Measurements from ENCODE around the gene CGB3. TPM values are rescaled to one million over a fixed set of nuclear protein-coding genes. Genes with fewer than 3 reads are reported as not detected.

CGB3 gene
- total RNA-seq, 2 experiments from 2014 or later = not detected

DNA sequence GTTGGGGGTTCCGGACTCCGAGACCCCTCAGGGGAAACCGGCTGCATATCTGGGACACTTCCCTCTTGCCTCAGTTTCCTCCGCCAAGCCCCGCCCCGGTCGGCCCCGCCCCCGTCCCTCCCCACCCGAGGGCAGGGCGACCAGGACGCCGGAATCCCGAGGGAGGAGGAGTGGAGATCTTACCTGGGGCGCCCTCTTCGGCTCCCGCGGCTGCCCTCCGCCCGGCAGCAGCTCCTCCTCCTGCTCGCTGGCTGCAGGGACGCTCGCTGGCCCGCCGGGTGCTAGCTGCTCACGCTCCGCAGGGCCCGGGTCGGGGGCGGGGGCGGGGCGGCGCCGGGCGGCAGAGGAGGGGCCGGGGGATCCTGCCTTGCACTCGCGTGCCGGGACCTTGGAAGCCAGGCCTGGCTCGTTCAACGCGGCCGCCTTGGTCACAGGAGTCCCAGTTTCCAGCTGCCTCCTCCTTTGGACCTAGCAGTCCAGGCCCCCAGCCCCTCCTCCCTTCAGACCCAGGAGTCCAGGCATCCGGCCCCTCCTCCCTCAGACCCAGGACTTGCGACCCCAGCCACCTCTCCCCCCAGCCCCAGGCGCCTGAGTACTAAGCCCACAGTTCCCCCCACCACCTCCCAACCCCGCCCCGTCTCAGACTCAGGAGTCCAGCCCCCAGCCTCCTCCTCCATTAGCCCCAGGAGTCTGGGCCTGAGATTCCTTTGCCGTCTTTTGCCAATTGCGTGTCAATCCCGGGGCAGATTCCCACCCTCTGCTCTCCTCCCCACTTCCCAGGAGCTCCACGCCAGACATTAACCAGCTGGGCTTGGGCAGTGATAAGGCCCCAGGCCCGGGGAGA is 40.9 kb upstream of the CGB3 start, which contains the start of gene NTF4:
Gene NTF4 (minus strand): TSS at position 51 of the 844 bp plus-strand sequence. CDS start 2,821 bp downstream, outside the sequence.
- Histone ChIP-seq H3K36me3 (ENCODE audit: insufficient read depth, low read length) (no peaks in the 10 kb centered on the region), H3K9me2 (ENCODE audit: insufficient read depth, low read length) (no peaks in the 10 kb centered on the region), H2AFZ (ENCODE audit: low read length) (no peak within 1 kb of the TSS), H3K27ac (ENCODE audit: low read depth, low read length, poor library complexity, severe bottlenecking) (no peak within 1 kb of the TSS), H3K9me3 (ENCODE audit: low read length) (no peaks in the 10 kb centered on the region), H3K4me2 (ENCODE audit: low read length) (no peak within 1 kb of the TSS), H3K4me1 (ENCODE audit: insufficient read depth, low read length, poor library complexity, severe bottlenecking) (no peaks in the 10 kb centered on the region), H3K4me3 (ENCODE audit: low read depth, low read length, poor library complexity, severe bottlenecking) (no peak within 1 kb of the TSS), H3K79me2 (ENCODE audit: insufficient read depth, low read depth, low read length) (no peaks in the 10 kb centered on the region), H4K20me1 (ENCODE audit: insufficient read depth, low read length) (no peaks in the 10 kb centered on the region; the same call in 1 of the 2 replicates)
- no peak for TF ChIP-seq EZH2phosphoT487 (IDR thresholded peaks at IDR 0.05; ENCODE audit: borderline replicate concordance, low read depth, low read length)
- TF ChIP-seq, protein P1, sequence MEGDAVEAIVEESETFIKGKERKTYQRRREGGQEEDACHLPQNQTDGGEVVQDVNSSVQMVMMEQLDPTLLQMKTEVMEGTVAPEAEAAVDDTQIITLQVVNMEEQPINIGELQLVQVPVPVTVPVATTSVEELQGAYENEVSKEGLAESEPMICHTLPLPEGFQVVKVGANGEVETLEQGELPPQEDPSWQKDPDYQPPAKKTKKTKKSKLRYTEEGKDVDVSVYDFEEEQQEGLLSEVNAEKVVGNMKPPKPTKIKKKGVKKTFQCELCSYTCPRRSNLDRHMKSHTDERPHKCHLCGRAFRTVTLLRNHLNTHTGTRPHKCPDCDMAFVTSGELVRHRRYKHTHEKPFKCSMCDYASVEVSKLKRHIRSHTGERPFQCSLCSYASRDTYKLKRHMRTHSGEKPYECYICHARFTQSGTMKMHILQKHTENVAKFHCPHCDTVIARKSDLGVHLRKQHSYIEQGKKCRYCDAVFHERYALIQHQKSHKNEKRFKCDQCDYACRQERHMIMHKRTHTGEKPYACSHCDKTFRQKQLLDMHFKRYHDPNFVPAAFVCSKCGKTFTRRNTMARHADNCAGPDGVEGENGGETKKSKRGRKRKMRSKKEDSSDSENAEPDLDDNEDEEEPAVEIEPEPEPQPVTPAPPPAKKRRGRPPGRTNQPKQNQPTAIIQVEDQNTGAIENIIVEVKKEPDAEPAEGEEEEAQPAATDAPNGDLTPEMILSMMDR (conservative IDR thresholded peaks at IDR 0.05; ENCODE audit: low read length) = no peak
- ChIA-PET POLR2A (no interaction called here), CTCF (ENCODE audit: unreplicated experiment) (no interaction called here)
- no peak for DNase-seq (ENCODE audit: low spot score)
- intact Hi-C loops (cut with micrococcal nuclease; ENCODE audit: unreplicated experiment) = no loop called here
- no TSS peak for BruUV-seq (replicated peaks)

DNA sequence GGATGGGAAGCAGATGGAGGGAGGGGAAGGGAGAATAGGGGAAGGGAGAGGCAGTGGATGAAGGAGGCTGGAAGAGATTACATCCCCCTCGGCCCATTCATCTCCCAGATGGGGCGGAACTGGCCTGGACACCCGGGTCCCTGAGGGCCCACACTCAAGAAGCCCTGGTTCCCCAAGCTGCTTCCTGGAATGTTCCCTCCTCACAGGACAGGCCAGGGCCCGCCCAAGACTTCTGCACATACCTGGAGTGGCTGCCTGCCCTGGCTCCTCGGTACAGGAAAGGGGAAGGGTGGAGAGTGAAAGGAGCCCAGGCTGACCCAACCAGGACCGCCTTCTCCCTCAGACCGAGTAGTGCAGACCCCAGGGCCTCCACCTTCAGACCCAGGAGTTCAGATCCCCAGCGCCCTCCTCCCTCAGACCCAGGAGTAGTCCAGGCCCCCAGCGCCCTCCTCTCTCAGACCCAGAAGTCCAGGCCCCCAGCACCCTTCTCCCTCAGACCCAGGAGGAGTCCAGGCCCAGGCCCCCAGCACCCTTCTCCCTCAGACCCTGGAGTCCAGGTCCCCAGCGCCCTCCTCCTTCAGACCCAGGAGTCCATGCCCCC is 40.0 kb upstream of the CGB3 start:
- no peak overlapping the region for H3K4me2 ChIP-seq (ENCODE audit: low read length)
- CTCF ChIA-PET (ENCODE audit: unreplicated experiment) = no interaction called here
- intact Hi-C loops (cut with micrococcal nuclease; ENCODE audit: unreplicated experiment) = no loop called here
- no peak overlapping the region for H3K27ac ChIP-seq (ENCODE audit: low read depth, low read length, poor library complexity, severe bottlenecking)
- BruUV-seq (replicated peaks) = no TSS peak
- no peaks in the 10 kb centered on the region; the same call in 1 of the 2 replicates for H4K20me1 ChIP-seq (ENCODE audit: insufficient read depth, low read length)
- no peaks in the 10 kb centered on the region for H3K9me3 ChIP-seq (ENCODE audit: low read length)
- H2AFZ ChIP-seq (ENCODE audit: low read length) = no peak overlapping the region
- H3K4me3 ChIP-seq (ENCODE audit: low read depth, low read length, poor library complexity, severe bottlenecking) = no peak overlapping the region
- no peaks in the 10 kb centered on the region for H3K79me2 ChIP-seq (ENCODE audit: insufficient read depth, low read depth, low read length)
- no peak for DNase-seq (ENCODE audit: low spot score)
- TF ChIP-seq, protein P1 (conservative IDR thresholded peaks at IDR 0.05; ENCODE audit: low read length) = no peak
- no peak for TF ChIP-seq EZH2phosphoT487 (IDR thresholded peaks at IDR 0.05; ENCODE audit: borderline replicate concordance, low read depth, low read length)
- no peaks in the 10 kb centered on the region for H3K9me2 ChIP-seq (ENCODE audit: insufficient read depth, low read length)
- POLR2A ChIA-PET = no interaction called here
- H3K4me1 ChIP-seq (ENCODE audit: insufficient read depth, low read length, poor library complexity, severe bottlenecking) = no peaks in the 10 kb centered on the region
- H3K36me3 ChIP-seq (ENCODE audit: insufficient read depth, low read length) = no peaks in the 10 kb centered on the region

DNA sequence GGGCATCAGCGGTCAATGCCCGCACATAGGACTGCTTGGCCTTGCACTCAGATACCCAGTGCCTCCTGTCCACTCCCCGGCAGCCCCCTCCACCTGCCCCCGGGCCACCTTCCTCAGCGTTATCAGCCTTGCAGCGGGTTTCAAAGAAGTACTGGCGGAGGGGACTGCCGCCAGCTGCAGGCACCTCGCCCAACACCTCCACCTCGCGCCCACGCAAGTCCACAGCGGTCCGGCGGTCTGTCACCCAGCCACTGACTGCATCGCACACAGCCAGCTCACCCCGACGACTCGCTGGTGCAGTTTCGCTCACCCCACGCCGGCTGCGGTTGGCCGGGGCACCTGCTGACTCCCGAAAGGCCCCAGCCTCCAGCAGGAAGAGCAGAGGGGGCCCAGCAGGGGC is 37.3 kb upstream of the CGB3 start:
- H2AFZ ChIP-seq (ENCODE audit: low read length) = no peak overlapping the region
- H3K27ac ChIP-seq (ENCODE audit: low read depth, low read length, poor library complexity, severe bottlenecking) = no peak overlapping the region
- no peaks in the 10 kb centered on the region for H3K9me3 ChIP-seq (ENCODE audit: low read length)
- no peaks in the 10 kb centered on the region for H3K4me1 ChIP-seq (ENCODE audit: insufficient read depth, low read length, poor library complexity, severe bottlenecking)
- no peaks in the 10 kb centered on the region for H4K20me1 ChIP-seq (ENCODE audit: insufficient read depth, low read length)
- TF ChIP-seq, protein P1 (conservative IDR thresholded peaks at IDR 0.05; ENCODE audit: low read length) = no peak
- TF ChIP-seq EZH2phosphoT487 (IDR thresholded peaks at IDR 0.05; ENCODE audit: borderline replicate concordance, low read depth, low read length) = no peak
- no peaks in the 10 kb centered on the region for H3K9me2 ChIP-seq (ENCODE audit: insufficient read depth, low read length)
- intact Hi-C loops (cut with micrococcal nuclease; ENCODE audit: unreplicated experiment) = no loop called here
- H3K79me2 ChIP-seq (ENCODE audit: insufficient read depth, low read depth, low read length) = no peaks in the 10 kb centered on the region
- no peaks in the 10 kb centered on the region for H3K36me3 ChIP-seq (ENCODE audit: insufficient read depth, low read length)
- H3K4me2 ChIP-seq (ENCODE audit: low read length) = no peak overlapping the region
- H3K4me3 ChIP-seq (ENCODE audit: low read depth, low read length, poor library complexity, severe bottlenecking) = no peak overlapping the region
- no TSS peak for BruUV-seq (replicated peaks)
- DNase-seq (ENCODE audit: low spot score) = no peak
- POLR2A ChIA-PET = no interaction called here
- CTCF ChIA-PET (ENCODE audit: unreplicated experiment) = no interaction called here
